H1 (cell line): ENCODE measurements around the gene SYNDIG1. TPM values are rescaled to one million over a fixed set of nuclear protein-coding genes. Genes with fewer than 3 reads are reported as not detected.

Source experiments
- CBX5 ChIP-seq: fragments of 300-800, 300-1000 bp; sonication (generic); IDR thresholded peaks from 2 replicates; pipeline ENCODE4 v1.7.1; 2016; ENCODE audit warnings: antibody characterized with exemption, low read length, low read depth
- EZH2 ChIP-seq: fragments of 200-600 bp; sonication (generic); IDR thresholded peaks from 2 replicates; pipeline ENCODE4 v1.7.1; 2012; ENCODE audit warnings: low read depth, mild to moderate bottlenecking, moderate library complexity, low read length, inconsistent platforms; ENCODE audit not compliant: severe bottlenecking
- KDM4A ChIP-seq: IDR thresholded peaks from one replicate; pipeline ENCODE4 v1.7.1; 2012; ENCODE audit warnings: low read depth, mild to moderate bottlenecking, moderate library complexity, low read length, inconsistent platforms; ENCODE audit not compliant: severe bottlenecking
- KDM5A ChIP-seq: fragments of 200-600 bp; IDR thresholded peaks from 2 replicates; pipeline ENCODE4 v1.7.1; 2012; ENCODE audit warnings: mild to moderate bottlenecking, low read length, inconsistent platforms, mixed read lengths
- POLR2A ChIP-seq, 2 experiments: IDR thresholded peaks; 1 replicate in 1 of 2; 2 replicates in 1 of 2; pipeline ENCODE4 v1.6.1; 2011; ENCODE audit warnings: low read depth in 2 of 2, low read length in 2 of 2, mild to moderate bottlenecking in 2 of 2; ENCODE audit errors: control extremely low read depth in 1 of 2
- POLR2AphosphoS5 ChIP-seq: IDR thresholded peaks from 2 replicates; pipeline ENCODE4 v1.6.1; 2011; ENCODE audit warnings: low read depth, low read length
- RBBP5 ChIP-seq: IDR thresholded peaks from 2 replicates; pipeline ENCODE4 v1.7.1; 2012; ENCODE audit warnings: low read depth, mild to moderate bottlenecking, inconsistent platforms, low read length, moderate library complexity, borderline replicate concordance
- SUZ12 ChIP-seq: fragments of 200-600 bp; sonication (generic); IDR thresholded peaks from 2 replicates; pipeline ENCODE4 v1.6.1; 2012; ENCODE audit warnings: mild to moderate bottlenecking, inconsistent platforms, low read length, moderate library complexity, mixed read lengths
- TAF7 ChIP-seq: optimal IDR thresholded peaks from 2 replicates; pipeline ENCODE3; 2011; ENCODE audit warnings: low read depth, mild to moderate bottlenecking, inconsistent platforms, low read length, moderate library complexity, borderline replicate concordance
- polyA plus RNA-seq, 7 experiments: library from polyadenylated mRNA; depleted of rRNA in 3 of 7; stranded (reverse) in 5 of 7; unstranded in 2 of 7; fragments of >200 nt in 5 of 7; fragments of 200-250 nt in 2 of 7; gene quantifications; 1 replicate in 5 of 7; 2 replicates in 1 of 7; 4 replicates in 1 of 7; pipeline versions ENCODE4 v1.2.1 to v1.2.3, GENCODE V29; 2011 to 2013; ENCODE audit warnings: missing spikeins in 2 of 7, mixed read lengths in 2 of 7
- total RNA-seq: library from RNA; stranded (reverse); fragmentation: NEBNext Ultra II Directional; extraction: Animal tissue kit (Norgen Biotek cat#: 25700); gene quantifications from 2 replicates; pipeline ENCODE4 v1.2.1, GENCODE V29; 2021

SYNDIG1 gene
- total and polyA plus RNA-seq, 2 of the 8 experiments (the other 6 are each of a cell fraction or from before 2014, with no cell fraction given): 6.5 to 7.8 TPM

DNA sequence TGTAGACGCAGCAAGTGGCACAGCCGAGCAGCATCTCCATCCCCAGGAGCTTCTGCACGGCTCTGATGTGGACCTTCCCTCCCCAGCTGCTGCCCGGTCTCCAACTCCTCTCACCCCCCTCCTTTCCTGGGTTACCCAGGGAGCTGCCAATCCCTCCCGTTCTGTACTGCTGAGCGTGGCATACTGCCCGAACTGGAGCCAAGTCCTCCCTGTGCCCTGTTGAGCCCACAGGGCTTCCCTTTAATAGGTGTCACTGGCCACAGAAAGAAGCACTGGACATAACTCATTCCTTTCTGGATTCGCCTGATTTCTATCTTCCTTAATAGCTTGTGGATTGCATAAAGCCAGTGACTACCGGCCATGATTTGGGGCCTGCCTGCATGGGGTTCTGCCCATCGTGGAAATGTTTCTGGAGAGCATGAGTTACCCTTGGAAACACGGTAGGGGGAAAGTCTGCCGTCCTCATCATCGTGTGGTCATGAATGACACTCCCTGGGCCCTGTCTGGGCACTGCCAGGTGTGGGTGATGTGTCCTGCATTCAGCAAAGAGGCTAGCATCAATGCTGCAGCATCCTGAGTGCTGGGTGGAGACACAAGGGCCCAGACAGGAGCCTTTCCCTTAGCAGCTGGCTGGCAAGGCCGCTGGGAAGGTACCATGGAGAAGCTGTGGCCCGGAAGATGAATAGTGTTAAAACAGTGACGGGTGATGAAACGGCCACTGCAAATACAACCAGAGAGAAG is 189.7 kb downstream of the SYNDIG1 start (continued):
- TF ChIP-seq TAF7 (no peak), KDM4A (no peak), RBBP5 (no peak), SUZ12 (no peak), KDM5A (no peak), EZH2 (no peak), POLR2A (IDR thresholded peaks at IDR 0.05; ENCODE audit: control extremely low read depth in 1 of 2, low read depth in 2 of 2, low read length in 2 of 2) (no peak), CBX5 (no peak), POLR2AphosphoS5 (no peak)
